ENCODE measurements around the gene DPYD. TPM values are rescaled to one million over a fixed set of nuclear protein-coding genes. Genes with fewer than 3 reads are reported as not detected.

DPYD gene
- total and polyA plus RNA-seq, 9 of the 15 experiments (the other 6 are each of a cell fraction or from before 2014, with no cell fraction given), result 0.03 to 0.25 (median 0.08) TPM; not detected in 2

DNA sequence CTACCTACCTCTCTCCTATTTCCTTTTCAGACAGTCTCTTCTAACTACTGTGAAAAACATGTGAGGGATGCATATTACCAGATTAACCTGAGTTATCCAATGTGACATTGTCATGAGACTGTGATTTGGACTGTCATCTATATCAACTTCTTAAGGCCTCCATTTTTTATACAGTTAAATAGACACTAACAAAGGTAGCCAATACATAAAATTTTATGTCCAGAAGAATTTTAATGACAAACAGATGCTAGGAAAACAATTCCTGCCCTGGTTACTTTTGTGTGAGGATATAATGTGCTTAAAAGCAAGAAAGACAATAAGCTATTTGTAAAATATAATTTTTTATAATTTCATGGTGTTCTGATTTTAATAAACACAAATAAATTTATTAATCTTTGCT is 136.2 kb downstream of the DPYD start:
- Histone ChIP-seq H3K36me3 (ENCODE audit: control insufficient read depth, insufficient read depth, low read length) (no peaks in the 10 kb centered on the region), H3K27ac (ENCODE audit: extremely low read depth, low read depth, low read length) (no peak overlapping the region), H3K79me2 (ENCODE audit: control insufficient read depth, insufficient read depth, low read length) (no peaks in the 10 kb centered on the region), H4K20me1 (replicated peaks; ENCODE audit: control insufficient read depth, insufficient read depth, low read length) (no peaks in the 10 kb centered on the region), H3K4me3 (no peak overlapping the region), H3K27me3 (ENCODE audit: control insufficient read depth in 2 of 2, insufficient read depth in 2 of 2, low read length in 2 of 2) (no peaks in the 10 kb centered on the region), H3K9ac (ENCODE audit: insufficient read depth in 1 of 2, low read depth in 2 of 2, low read length in 2 of 2) (no peak overlapping the region), H3K4me2 (ENCODE audit: insufficient read depth, low read length) (no peak overlapping the region), H2AFZ (ENCODE audit: low read depth, low read length) (no peak overlapping the region), H3K9me1 (ENCODE audit: control insufficient read depth, insufficient read depth, low read length) (no peaks in the 10 kb centered on the region), H3K9me3 (replicated peaks; ENCODE audit: control insufficient read depth, insufficient read depth, low read depth, low read length) (no peaks in the 10 kb centered on the region; the same call in 1 of the 2 replicates), H3K4me1 (replicated peaks in 1 of 2; ENCODE audit: control insufficient read depth in 2 of 2, insufficient read depth in 2 of 2, low read length in 2 of 2) (no peaks in the 10 kb centered on the region)
- FAIRE-seq (no peak), DNase-seq (ENCODE audit: extremely low read depth in 1 of 4, low spot score in 3 of 4) (no peak), ATAC-seq (no peak)
- ChIA-PET CTCF (ENCODE audit: low intra/inter-chr PET ratio) (no interaction called here), POLR2A (no interaction called here)
- in situ Hi-C loops (cut with MboI), result no loop called here
- BruUV-seq (replicated peaks), result no TSS peak
- TF ChIP-seq FOXJ3 (CRISPR knock-in tag; IDR thresholded peaks at IDR 0.05) (no peak), NRF1 (conservative IDR thresholded peaks at IDR 0.05 in 1 of 2, IDR thresholded peaks at IDR 0.05 in 1 of 2) (no peak), GABPA (tag; conservative IDR thresholded peaks at IDR 0.05; ENCODE audit: low read depth) (no peak), SRSF3 (IDR thresholded peaks at IDR 0.05; ENCODE audit: insufficient read depth, low read length) (no peak), NR2F6 (CRISPR knock-in tag; IDR thresholded peaks at IDR 0.05) (no peak), LCOR (CRISPR knock-in tag; IDR thresholded peaks at IDR 0.05) (no peak), CLOCK (CRISPR knock-in tag; IDR thresholded peaks at IDR 0.05; ENCODE audit: borderline replicate concordance) (no peak), SNAPC5 (CRISPR knock-in tag; IDR thresholded peaks at IDR 0.05) (no peak), HLTF (IDR thresholded peaks at IDR 0.05) (no peak), ZNF75A (CRISPR knock-in tag; IDR thresholded peaks at IDR 0.05) (no peak), THRAP3 (IDR thresholded peaks at IDR 0.05; ENCODE audit: borderline replicate concordance) (no peak), USF2 (CRISPR knock-in tag; IDR thresholded peaks at IDR 0.05) (no peak), ZNF583 (CRISPR knock-in tag; IDR thresholded peaks at IDR 0.05) (no peak)
- TF ChIP-seq, protein P1, sequence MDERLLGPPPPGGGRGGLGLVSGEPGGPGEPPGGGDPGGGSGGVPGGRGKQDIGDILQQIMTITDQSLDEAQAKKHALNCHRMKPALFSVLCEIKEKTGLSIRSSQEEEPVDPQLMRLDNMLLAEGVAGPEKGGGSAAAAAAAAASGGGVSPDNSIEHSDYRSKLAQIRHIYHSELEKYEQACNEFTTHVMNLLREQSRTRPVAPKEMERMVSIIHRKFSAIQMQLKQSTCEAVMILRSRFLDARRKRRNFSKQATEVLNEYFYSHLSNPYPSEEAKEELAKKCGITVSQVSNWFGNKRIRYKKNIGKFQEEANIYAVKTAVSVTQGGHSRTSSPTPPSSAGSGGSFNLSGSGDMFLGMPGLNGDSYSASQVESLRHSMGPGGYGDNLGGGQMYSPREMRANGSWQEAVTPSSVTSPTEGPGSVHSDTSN (CRISPR knock-in tag; IDR thresholded peaks at IDR 0.05; ENCODE audit: low read depth), result no peak
- TF ChIP-seq, protein P1 (tag; conservative IDR thresholded peaks at IDR 0.05; ENCODE audit: low read depth), result no peak
- intact Hi-C loops (cut with micrococcal nuclease), result no loop called here
